SJSA1 (cell line): ENCODE measurements around the gene IQCM. TPM values are rescaled to one million over a fixed set of nuclear protein-coding genes. Genes with fewer than 3 reads are reported as not detected.
A peak's percentile ranks its signal among the peaks of the same experiment; 100 is the strongest.
"Not testable (repeated sequence)": the region's sequence is repeated elsewhere in the genome, so short reads cannot be mapped to it uniquely, and the experiment has no call there.

Experiments used
- DNase-seq, 2 experiments: peaks; one replicate each; pipeline ENCODE4 v3.0.0-alpha.2; 2015 to 2020; ENCODE audit warnings: low spot score in 2 of 2, low read depth in 1 of 2
- H3K27ac ChIP-seq: fragments of 250-450 bp; sonication (Bioruptor Pico); 2 replicates; pipeline ENCODE4 v1.5.1; 2020; ENCODE audit warnings: mild to moderate bottlenecking, moderate library complexity
- H3K27me3 ChIP-seq: fragments of 250-450 bp; sonication (Bioruptor Pico); replicated peaks from 2 replicates; pipeline ENCODE4 v1.5.1; 2020; ENCODE audit warnings: mild to moderate bottlenecking, moderate library complexity
- H3K36me3 ChIP-seq: fragments of 250-450 bp; sonication (Bioruptor Pico); 2 replicates; pipeline ENCODE4 v1.5.1; 2020; ENCODE audit warnings: mild to moderate bottlenecking
- H3K4me1 ChIP-seq: fragments of 250-450 bp; sonication (Bioruptor Pico); replicated peaks from 2 replicates; pipeline ENCODE4 v1.6.1; 2021; ENCODE audit warnings: mild to moderate bottlenecking
- H3K4me3 ChIP-seq: fragments of 250-450 bp; sonication (Bioruptor Pico); 2 replicates; pipeline ENCODE4 v1.5.1; 2020; ENCODE audit warnings: mild to moderate bottlenecking
- H3K9me3 ChIP-seq: fragments of 250-450 bp; sonication (Bioruptor Pico); replicated peaks from 2 replicates; pipeline ENCODE4 v1.5.1; 2020; ENCODE audit warnings: mild to moderate bottlenecking
- total RNA-seq: library from RNA; depleted of rRNA; stranded (reverse); fragments of >200 nt; shearing (Covaris generic); gene quantifications from 2 replicates; pipeline ENCODE4 v1.2.3, GENCODE V29; 2014

The IQCM gene
- total RNA-seq, 1 experiment from 2014 or later = not detected

- DNase-seq = peak in 1 of 2 experiments; percentile 26
- no peaks in the 10 kb centered on the region for H3K4me1 ChIP-seq
- H3K36me3 ChIP-seq = no peaks in the 10 kb centered on the region
- H3K27ac ChIP-seq = no peak overlapping the region
- no peaks in the 10 kb centered on the region for H3K27me3 ChIP-seq
- no peaks in the 10 kb centered on the region for H3K9me3 ChIP-seq
- no peak overlapping the region for H3K4me3 ChIP-seq
Observed at GRCh38 chr4:149370785-149371420, 444.7 kb downstream of the IQCM start.

- Histone ChIP-seq H3K4me1 (no peaks in the 10 kb centered on the region), H3K36me3 (no peaks in the 10 kb centered on the region), H3K9me3 (no peaks in the 10 kb centered on the region), H3K27me3 (no peaks in the 10 kb centered on the region), H3K4me3 (no peak overlapping the region), H3K27ac (no peak overlapping the region)
- no peak for DNase-seq
Observed at GRCh38 chr4:149370002-149370401, 445.6 kb downstream of the IQCM start.

- no peak overlapping the region for H3K4me3 ChIP-seq
- H3K4me1 ChIP-seq = no peaks in the 10 kb centered on the region
- no peaks in the 10 kb centered on the region for H3K36me3 ChIP-seq
- H3K27me3 ChIP-seq = no peaks in the 10 kb centered on the region; the same call in 1 of the 2 replicates
- no peak for DNase-seq
- H3K27ac ChIP-seq = no peak overlapping the region
- no peaks in the 10 kb centered on the region for H3K9me3 ChIP-seq
Observed at GRCh38 chr4:149353241-149353640, 462.4 kb downstream of the IQCM start.

GRCh38 chr4:149349541-149349940 lies 466.1 kb downstream of the IQCM start:
- H3K4me1 ChIP-seq = no peaks in the 10 kb centered on the region
- no peaks in the 10 kb centered on the region for H3K9me3 ChIP-seq
- H3K36me3 ChIP-seq = no peaks in the 10 kb centered on the region
- no peaks in the 10 kb centered on the region; the same call in 1 of the 2 replicates for H3K27me3 ChIP-seq
- H3K4me3 ChIP-seq = no peak overlapping the region
- DNase-seq = no peak
- H3K27ac ChIP-seq = no peak overlapping the region

- H3K27me3 ChIP-seq = no peaks in the 10 kb centered on the region; the same call in 1 of the 2 replicates
- no peak overlapping the region for H3K4me3 ChIP-seq
- DNase-seq = no peak
- H3K9me3 ChIP-seq = no peaks in the 10 kb centered on the region
- H3K27ac ChIP-seq = no peak overlapping the region
- H3K36me3 ChIP-seq = no peaks in the 10 kb centered on the region
- no peaks in the 10 kb centered on the region for H3K4me1 ChIP-seq
Observed at GRCh38 chr4:149347139-149347538, 468.5 kb downstream of the IQCM start.

GRCh38 chr4:149345424-149345823 lies 470.2 kb downstream of the IQCM start:
- Histone ChIP-seq H3K4me3 (no peak overlapping the region), H3K27me3 (no peaks in the 10 kb centered on the region; the same call in 1 of the 2 replicates), H3K36me3 (no peaks in the 10 kb centered on the region), H3K4me1 (no peaks in the 10 kb centered on the region), H3K9me3 (no peaks in the 10 kb centered on the region), H3K27ac (no peak overlapping the region)
- DNase-seq = no peak

GRCh38 chr4:149344436-149344835 lies 471.2 kb downstream of the IQCM start:
- peak in 1 of 2 experiments; percentile 12 for DNase-seq
- no peaks in the 10 kb centered on the region for H3K9me3 ChIP-seq
- H3K27ac ChIP-seq = no peak overlapping the region
- no peaks in the 10 kb centered on the region for H3K36me3 ChIP-seq
- H3K4me1 ChIP-seq = no peaks in the 10 kb centered on the region
- H3K4me3 ChIP-seq = no peak overlapping the region
- H3K27me3 ChIP-seq = no peaks in the 10 kb centered on the region; the same call in 1 of the 2 replicates

- Histone ChIP-seq H3K9me3 (no peaks in the 10 kb centered on the region), H3K27ac (no peak overlapping the region), H3K36me3 (no peaks in the 10 kb centered on the region), H3K4me1 (no peaks in the 10 kb centered on the region), H3K4me3 (no peak overlapping the region), H3K27me3 (no peaks in the 10 kb centered on the region)
- no peak for DNase-seq
Observed at GRCh38 chr4:149343614-149344013, 472.0 kb downstream of the IQCM start.

GRCh38 chr4:149341117-149341516 lies 474.5 kb downstream of the IQCM start:
- not testable (repeated sequence) for DNase-seq, H3K4me1 ChIP-seq, H3K27me3 ChIP-seq, H3K36me3 ChIP-seq, H3K4me3 ChIP-seq, H3K9me3 ChIP-seq, H3K27ac ChIP-seq

- Histone ChIP-seq H3K27me3 (no peaks in the 10 kb centered on the region), H3K4me3 (no peak overlapping the region), H3K36me3 (no peaks in the 10 kb centered on the region), H3K4me1 (no peaks in the 10 kb centered on the region), H3K9me3 (no peaks in the 10 kb centered on the region), H3K27ac (no peak overlapping the region)
- no peak for DNase-seq
Observed at GRCh38 chr4:149328161-149328560, 487.5 kb downstream of the IQCM start.

- H3K4me3 ChIP-seq = no peak overlapping the region
- no peaks in the 10 kb centered on the region for H3K27me3 ChIP-seq
- no peaks in the 10 kb centered on the region for H3K36me3 ChIP-seq
- H3K9me3 ChIP-seq = no peaks in the 10 kb centered on the region
- no peaks in the 10 kb centered on the region for H3K4me1 ChIP-seq
- H3K27ac ChIP-seq = no peak overlapping the region
- no peak for DNase-seq
Observed at GRCh38 chr4:149322203-149322602, 493.4 kb downstream of the IQCM start.

GRCh38 chr4:149321438-149321837 lies 494.2 kb downstream of the IQCM start:
- Histone ChIP-seq H3K9me3 (no peaks in the 10 kb centered on the region), H3K27me3 (no peaks in the 10 kb centered on the region), H3K4me1 (no peaks in the 10 kb centered on the region), H3K27ac (no peak overlapping the region), H3K36me3 (no peaks in the 10 kb centered on the region), H3K4me3 (no peak overlapping the region)
- DNase-seq = no peak

GRCh38 chr4:149311076-149311475 lies 504.6 kb downstream of the IQCM start:
- DNase-seq = no peak
- Histone ChIP-seq H3K36me3 (no peaks in the 10 kb centered on the region), H3K4me1 (no peaks in the 10 kb centered on the region), H3K27me3 (no peaks in the 10 kb centered on the region), H3K27ac (no peak overlapping the region), H3K9me3 (no peaks in the 10 kb centered on the region), H3K4me3 (no peak overlapping the region)

- no peaks in the 10 kb centered on the region for H3K27me3 ChIP-seq
- no peaks in the 10 kb centered on the region for H3K9me3 ChIP-seq
- no peak overlapping the region for H3K27ac ChIP-seq
- H3K4me1 ChIP-seq = no peaks in the 10 kb centered on the region
- no peak for DNase-seq
- H3K4me3 ChIP-seq = no peak overlapping the region
- H3K36me3 ChIP-seq = no peaks in the 10 kb centered on the region
Observed at GRCh38 chr4:149306537-149306936, 509.1 kb downstream of the IQCM start.
